Dermis blood vessel endothelial cell (primary cell): ENCODE data around the gene GLTPD2. TPM values are rescaled to one million over a fixed set of nuclear protein-coding genes. Genes with fewer than 3 reads are reported as not detected.
A peak's percentile ranks its signal among the peaks of the same experiment; 100 is the strongest.

Source experiments
- DNase-seq: peaks from one replicate; pipeline ENCODE4 v3.0.0; 2010
- total RNA-seq: library from RNA; depleted of rRNA; stranded (reverse); fragments of >200 nt; gene quantifications from 2 replicates; pipeline ENCODE4 v1.2.3, GENCODE V29; 2014

GLTPD2 gene
- total RNA-seq = not detected in 2 replicates

GRCh38 chr17:4788807-4789700 is at the start of gene GLTPD2:
Gene GLTPD2, plus strand, starts transcription at chr17:4788964. Its CDS starts 48 bp downstream, at chr17:4789012.
- DNase-seq = no peak

- DNase-seq = peak; percentile 55
Observed at GRCh38 chr17:4739122-4740024, 49.4 kb upstream of the GLTPD2 start, which contains the start of the genes CXCL16 and ZMYND15. Gene CXCL16, minus strand, starts transcription at chr17:4739928. Its CDS starts 589 bp downstream, at chr17:4739339. Gene ZMYND15, plus strand, starts transcription at chr17:4739833. Its CDS starts 716 bp downstream, at chr17:4740549.

GRCh38 chr17:4740025-4740351 is 48.8 kb upstream of the GLTPD2 start:
- DNase-seq = no peak

DNA sequence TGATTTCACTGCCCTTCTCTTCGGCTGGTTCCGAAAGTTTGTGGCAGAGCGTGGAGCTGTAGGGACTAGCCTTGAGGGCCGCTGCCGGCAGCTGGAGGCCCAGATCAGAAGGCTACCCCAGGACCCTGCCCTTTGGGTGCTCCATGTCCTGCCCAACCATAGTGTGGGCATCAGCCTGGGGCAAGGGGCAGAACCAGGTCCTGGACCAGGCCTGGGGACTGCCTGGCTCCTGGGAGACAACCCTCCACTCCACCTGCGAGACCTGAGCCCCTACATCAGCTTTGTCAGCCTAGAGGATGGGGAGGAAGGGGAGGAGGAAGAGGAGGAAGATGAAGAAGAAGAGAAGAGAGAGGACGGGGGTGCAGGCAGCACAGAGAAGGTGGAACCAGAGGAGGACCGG is 48.2 kb upstream of the GLTPD2 start:
- DNase-seq = no peak

- DNase-seq = no peak
Observed at GRCh38 chr17:4741544-4741943, 47.2 kb upstream of the GLTPD2 start.

- no peak for DNase-seq
Observed at GRCh38 chr17:4742133-4742532, 46.6 kb upstream of the GLTPD2 start.

DNA sequence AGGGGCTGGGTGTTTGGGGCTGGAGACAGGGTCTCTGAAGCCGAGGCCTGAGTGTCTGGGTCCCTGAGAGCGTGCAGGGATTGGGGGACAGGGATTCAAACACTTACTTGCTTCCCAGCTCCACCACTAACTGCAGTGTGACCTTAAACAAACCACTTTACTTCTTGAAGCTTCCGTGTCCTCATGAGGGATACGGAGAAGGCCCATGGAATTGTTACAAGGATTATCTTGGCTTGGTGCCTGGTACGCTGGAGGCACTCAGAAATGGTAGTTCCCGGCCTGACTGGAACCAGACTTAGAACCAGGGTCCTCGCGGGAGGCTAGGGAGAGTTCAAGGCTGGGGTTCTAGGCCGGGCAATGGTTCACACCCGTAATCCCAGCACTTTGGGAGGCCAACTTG is 46.1 kb upstream of the GLTPD2 start:
- DNase-seq = peak; percentile 32

DNA sequence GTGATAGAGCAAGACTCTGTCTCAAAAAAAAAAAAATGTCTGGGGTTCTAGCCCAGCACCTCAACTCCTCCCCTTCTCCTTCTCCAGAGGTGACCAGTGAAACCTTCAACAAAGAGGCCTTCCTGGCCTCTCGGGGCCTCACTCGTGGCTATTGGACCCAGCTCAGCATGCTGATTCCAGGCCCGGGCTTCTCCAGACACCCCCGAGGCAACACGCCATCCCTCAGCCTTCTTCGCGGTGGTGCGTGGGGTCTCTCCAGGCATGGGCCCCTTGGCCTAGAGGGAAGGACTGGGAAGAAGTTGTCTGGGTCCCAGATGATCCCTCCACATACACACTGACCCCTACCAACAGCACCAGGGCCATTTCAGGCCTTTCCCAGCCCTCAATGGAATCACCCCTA is 45.5 kb upstream of the GLTPD2 start:
- DNase-seq = no peak

- DNase-seq = no peak
Observed at GRCh38 chr17:4743898-4744297, 44.9 kb upstream of the GLTPD2 start.

DNA sequence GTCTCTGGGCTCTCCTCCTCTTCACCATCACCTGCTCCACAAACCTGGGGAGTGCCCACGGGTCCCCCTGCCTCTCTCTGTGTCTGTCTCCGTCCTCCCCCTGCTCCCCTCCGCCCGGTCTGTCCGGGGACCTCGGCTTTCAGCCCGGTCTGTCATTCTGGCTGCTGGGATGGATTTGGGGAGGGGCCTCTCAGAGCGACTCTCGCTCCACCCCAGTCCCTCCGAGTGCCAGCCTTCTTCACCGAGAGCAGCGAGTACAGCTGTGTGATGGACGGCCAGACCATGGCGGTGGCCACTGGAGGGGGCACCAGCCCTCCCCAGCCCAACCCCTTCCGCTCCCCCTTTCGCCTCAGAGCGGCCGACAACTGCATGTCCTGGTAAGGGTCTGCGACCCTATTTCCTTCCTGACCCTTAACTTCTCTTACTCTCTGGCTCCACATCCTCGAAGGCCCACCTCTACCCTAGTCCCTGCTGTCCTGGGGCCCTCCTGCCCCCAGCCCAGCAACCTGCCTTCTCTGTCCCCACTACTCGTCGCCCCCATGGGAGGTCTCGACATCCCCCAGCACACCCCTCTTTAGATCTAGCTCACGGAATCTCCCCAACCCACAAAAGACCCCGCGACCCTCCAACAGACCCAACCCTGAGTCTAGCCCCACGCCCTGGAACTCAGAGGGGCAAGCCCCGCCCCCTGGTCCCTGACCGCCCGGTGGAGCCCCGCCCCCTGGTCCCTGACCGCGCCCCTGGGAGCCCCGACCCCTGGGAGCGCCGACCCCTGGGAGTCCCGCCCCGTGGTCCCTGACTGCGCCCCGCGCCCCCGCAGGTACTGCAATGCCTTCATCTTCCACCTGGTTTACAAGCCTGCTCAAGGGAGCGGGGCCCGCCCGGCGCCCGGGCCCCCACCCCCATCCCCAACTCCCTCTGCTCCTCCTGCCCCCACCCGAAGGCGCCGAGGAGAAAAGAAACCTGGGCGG is 43.5 kb upstream of the GLTPD2 start:
- DNase-seq = no peak

GRCh38 chr17:4747847-4748246 is 40.9 kb upstream of the GLTPD2 start:
- peak; percentile 64 for DNase-seq

DNA sequence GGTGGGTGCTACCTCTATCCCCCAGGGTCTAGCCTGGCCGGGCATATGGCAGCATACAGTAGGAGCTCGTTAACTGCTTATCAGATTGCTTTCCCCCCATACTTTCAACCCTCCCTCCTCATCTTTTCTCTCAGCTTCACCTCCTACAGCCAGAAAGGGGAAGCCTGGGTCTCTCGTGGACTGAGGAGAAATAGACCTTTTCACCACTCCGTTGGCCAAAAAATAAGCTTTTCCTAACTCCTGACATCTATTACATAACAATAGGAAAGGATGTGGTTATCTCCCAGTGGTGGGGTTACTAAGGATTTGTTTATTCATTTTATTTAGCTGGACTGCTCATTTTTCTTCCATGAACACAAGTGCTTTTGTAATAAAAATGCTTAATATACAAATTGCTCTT is 40.1 kb upstream of the GLTPD2 start:
- DNase-seq = no peak

DNA sequence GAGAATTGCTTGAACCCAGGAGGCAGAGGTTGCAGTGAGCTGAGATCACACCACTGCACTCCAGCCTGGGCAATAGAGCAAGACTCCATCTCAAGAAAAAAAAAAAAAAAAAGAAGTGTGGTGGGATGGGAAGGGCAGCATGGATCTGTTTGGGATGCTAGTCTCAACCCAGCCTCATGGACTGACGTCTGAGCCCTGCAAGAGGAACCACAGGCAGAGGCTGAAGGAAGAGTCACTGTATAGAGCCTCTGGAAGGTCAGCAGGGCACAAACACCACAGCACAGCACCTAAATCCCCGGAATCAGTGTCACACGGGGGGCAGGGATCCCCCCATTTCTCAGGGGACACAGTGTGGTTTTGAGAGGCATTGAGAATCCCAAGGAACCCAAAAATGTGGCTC is 38.2 kb upstream of the GLTPD2 start:
- DNase-seq = no peak

- DNase-seq = peak; percentile 50
Observed at GRCh38 chr17:4751932-4752331, 36.8 kb upstream of the GLTPD2 start.

GRCh38 chr17:4753392-4753791 is 35.4 kb upstream of the GLTPD2 start:
- DNase-seq = no peak

DNA sequence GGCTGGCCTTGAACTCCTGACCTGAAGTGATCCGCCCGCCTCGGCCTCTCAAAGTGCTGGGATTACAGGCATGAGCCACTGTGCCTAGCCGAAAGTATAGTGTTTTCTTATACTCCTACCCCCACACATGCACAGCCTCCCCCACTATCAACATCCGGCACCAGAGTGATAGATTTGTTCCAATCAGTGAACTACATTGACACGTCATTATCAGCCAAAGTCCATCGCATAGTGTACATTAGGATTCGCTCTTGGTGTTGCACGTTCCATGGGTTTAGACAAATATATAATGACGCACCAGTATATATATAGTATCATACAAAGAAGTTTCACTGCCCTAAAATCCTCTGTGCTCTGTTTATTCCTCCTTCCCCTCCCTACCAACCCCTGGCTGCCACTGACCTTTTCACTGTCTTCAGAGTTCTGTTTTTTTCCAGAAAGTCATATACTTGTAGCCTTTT is 29.0 kb upstream of the GLTPD2 start:
- DNase-seq = no peak

GRCh38 chr17:4764595-4764994 is 24.2 kb upstream of the GLTPD2 start:
- DNase-seq = no peak

- no peak for DNase-seq
Observed at GRCh38 chr17:4766201-4766600, 22.6 kb upstream of the GLTPD2 start.

DNA sequence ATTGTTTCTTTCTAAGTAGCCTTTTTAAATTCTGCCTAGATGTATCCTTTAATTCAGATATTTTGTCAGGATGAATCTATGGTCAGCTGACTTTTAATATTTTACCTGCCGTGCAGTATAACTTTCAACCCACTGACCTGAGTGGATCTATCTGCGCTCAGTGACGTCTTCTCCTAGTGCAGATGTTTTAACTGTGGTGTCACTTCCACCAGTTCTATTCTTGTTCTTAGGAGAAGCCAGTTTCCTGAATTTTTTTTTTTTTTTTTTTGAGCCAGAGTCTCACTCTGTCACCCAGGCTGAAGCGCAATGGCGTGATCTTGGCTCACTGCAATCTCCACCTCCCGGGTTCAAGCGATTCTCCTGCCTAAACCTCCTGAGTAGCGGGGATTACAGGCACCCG is 22.0 kb upstream of the GLTPD2 start:
- no peak for DNase-seq

DNA sequence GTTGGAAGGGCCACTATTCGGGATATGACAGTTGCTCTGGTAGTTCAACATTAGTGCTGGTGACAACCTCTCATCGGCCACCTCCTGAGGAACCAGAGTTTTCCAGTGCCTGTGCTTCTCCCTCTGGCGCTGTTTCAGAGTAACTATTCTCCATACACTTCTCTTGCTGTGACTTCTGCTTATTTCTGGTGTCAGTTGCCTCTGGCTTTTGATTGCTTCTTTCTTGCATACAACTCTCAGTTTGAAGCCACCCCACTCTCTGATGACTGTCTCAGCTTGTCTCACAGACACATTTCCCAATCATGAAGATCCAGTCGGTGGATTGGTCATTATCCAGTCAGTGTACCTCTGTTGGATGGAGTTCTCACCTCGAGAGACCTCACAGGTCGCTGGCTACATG is 20.5 kb upstream of the GLTPD2 start:
- DNase-seq = no peak

- DNase-seq = no peak
Observed at GRCh38 chr17:4769628-4770027, 19.1 kb upstream of the GLTPD2 start.
